CD4-positive, alpha-beta T cell (primary cell): Measurements from ENCODE around the gene RREB1. TPM values are rescaled to one million over a fixed set of nuclear protein-coding genes. Genes with fewer than 3 reads are reported as not detected.

Experiments
- ATAC-seq: fragments of 200-7000 bp; cut with Tn5 transposase; one replicate; pipeline ENCODE4 v1.10.0; 2022; ENCODE audit warnings: mild to moderate bottlenecking; ENCODE audit not compliant: poor library complexity
- CTCF ChIA-PET: fragments of 350-600 bp; sonication (Branson Sonifier 250); formaldehyde crosslinking; loops from one replicate; lab custom pipeline; 2021; ENCODE audit warnings: antibody characterized with exemption, inconsistent platforms; lab: Charles Lee
- POLR2A ChIA-PET: fragments of 350-600 bp; sonication (Branson Sonifier 250); formaldehyde crosslinking; loops from one replicate; lab custom pipeline; 2021; ENCODE audit warnings: antibody characterized with exemption, inconsistent platforms; lab: Charles Lee
- DNase-seq, 14 experiments: peaks; one replicate each; pipeline ENCODE4 v3.0.0-alpha.2; 2013 to 2020; ENCODE audit warnings: mixed read lengths in 2 of 14
- H3K27ac ChIP-seq, 2 donors: one replicate each; pipeline versions ENCODE4 v1.5.1 to v1.7.0; 2013; ENCODE audit warnings: low read length in 2 of 2, low read depth in 1 of 2, mild to moderate bottlenecking in 1 of 2
- H3K27me3 ChIP-seq, 2 experiments: 1 replicate in 1 of 2; 2 replicates in 1 of 2; pipeline versions ENCODE4 v1.6.1 to v1.7.0; 2013; ENCODE audit warnings: low read length in 2 of 2, control low read depth in 1 of 2, mild to moderate bottlenecking in 1 of 2, moderate library complexity in 1 of 2; ENCODE audit not compliant: insufficient read depth in 2 of 2, control insufficient read depth in 1 of 2
- H3K36me3 ChIP-seq: one replicate; pipeline ENCODE4 v1.6.1; 2013; ENCODE audit warnings: low read length, control low read depth; ENCODE audit not compliant: insufficient read depth
- H3K4me1 ChIP-seq: one replicate; pipeline ENCODE4 v1.6.1; 2013; ENCODE audit warnings: low read length, control low read depth; ENCODE audit not compliant: insufficient read depth
- H3K4me3 ChIP-seq: one replicate; pipeline ENCODE4 v1.5.1; 2013; ENCODE audit warnings: mild to moderate bottlenecking, low read length, moderate library complexity
- H3K9me3 ChIP-seq, 2 experiments: 1 replicate in 1 of 2; 2 replicates in 1 of 2; pipeline versions ENCODE4 v1.6.1 to v1.7.0; 2013; ENCODE audit warnings: low read length in 2 of 2, mild to moderate bottlenecking in 2 of 2, control low read depth in 1 of 2, moderate library complexity in 1 of 2; ENCODE audit not compliant: control insufficient read depth in 1 of 2, insufficient read depth in 1 of 2
- H3K27ac Mint-ChIP-seq: one replicate; pipeline ENCODE4 v1.8.0; 2020; ENCODE audit warnings: mixed read lengths
- H3K27me3 Mint-ChIP-seq: one replicate; pipeline ENCODE4 v1.8.0; 2021; ENCODE audit warnings: mixed read lengths
- H3K36me3 Mint-ChIP-seq: one replicate; pipeline ENCODE4 v1.8.0; 2021; ENCODE audit warnings: low read depth, mixed read lengths
- H3K4me1 Mint-ChIP-seq: one replicate; pipeline ENCODE4 v1.8.0; 2021; ENCODE audit warnings: low read depth, mixed read lengths
- H3K4me3 Mint-ChIP-seq: one replicate; pipeline ENCODE4 v1.8.0; 2020; ENCODE audit warnings: mild to moderate bottlenecking, mixed read lengths
- H3K9me3 Mint-ChIP-seq: one replicate; pipeline ENCODE4 v1.8.0; 2020; ENCODE audit warnings: mixed read lengths
- CTCF ChIP-seq: fragments of 200-600 bp; IDR thresholded peaks from one replicate; pipeline ENCODE4 v1.8.0; 2022; ENCODE audit warnings: antibody characterized with exemption, mild to moderate bottlenecking
- intact Hi-C, 2 experiments: fragments of 100-400 bp; cut with DNase I in 1 of 2; cut with micrococcal nuclease in 1 of 2; formaldehyde crosslinking; loops; one replicate each; pipeline versions ENCODE4 v1.15.1 to v1.9.0; 2023 to 2025; cut with DNase I, micrococcal nuclease
- total RNA-seq, 174 experiments: library from RNA in 2 of 174; stranded (reverse) in 2 of 174; gene quantifications; one replicate each; pipeline ENCODE4 v1.2.3 and lab custom pipeline; 2021 to 2026

The RREB1 gene
- total RNA-seq, 2 experiments from 2014 or later, result 56.5 to 60.0 TPM

- Mint-ChIP-seq H3K4me1 (peaks cover 93% of the 10 kb centered on the region), H3K27ac (peak overlapping the region; percentile 93), H3K9me3 (no peaks in the 10 kb centered on the region), H3K4me3 (no peak overlapping the region), H3K36me3 (no peaks in the 10 kb centered on the region), H3K27me3 (no peaks in the 10 kb centered on the region)
- ChIA-PET POLR2A (interaction anchor here (0.7 to 1.1 kb wide), 3 partner anchors 11 to 45 kb away, joined by 3 read pairs; no protein-coding TSS in a partner anchor), CTCF (interaction anchor here (1.1 kb wide), 1 partner anchor 14 kb away, joined by 3 read pairs; no protein-coding TSS in a partner anchor)
- no peaks in the 10 kb centered on the region for H3K9me3 ChIP-seq
- H3K4me3 ChIP-seq, result no peak overlapping the region
- H3K27me3 ChIP-seq, result no peaks in the 10 kb centered on the region
- intact Hi-C loops, result no loop called here
- no peaks in the 10 kb centered on the region for H3K36me3 ChIP-seq
- DNase-seq, result no peak
- no peak for TF ChIP-seq CTCF
- ATAC-seq, result no peak
- H3K4me1 ChIP-seq, result peaks cover 44% of the 10 kb centered on the region
- no peak overlapping the region for H3K27ac ChIP-seq
Measured at GRCh38 chr6:7132398-7133035, 24.8 kb downstream of the RREB1 start.

- no peaks in the 10 kb centered on the region for H3K27me3 ChIP-seq
- Mint-ChIP-seq H3K4me1 (peaks cover 91% of the 10 kb centered on the region), H3K4me3 (peak overlapping the region; percentile 35), H3K36me3 (no peaks in the 10 kb centered on the region), H3K9me3 (no peaks in the 10 kb centered on the region), H3K27ac (peak overlapping the region; percentile 93), H3K27me3 (no peaks in the 10 kb centered on the region)
- H3K4me1 ChIP-seq, result peaks cover 29% of the 10 kb centered on the region
- CTCF ChIA-PET, result interaction anchor here (0.7 to 1.9 kb wide), 8 partner anchors 9 to 458 kb away, joined by 3 to 5 read pairs (median 3); no protein-coding TSS in a partner anchor
- ATAC-seq (no peak), DNase-seq (peak in 1 of 14 experiments; percentile 30)
- H3K9me3 ChIP-seq, result no peaks in the 10 kb centered on the region
- peak overlapping the region in 1 of 2 donors; percentile 22 for H3K27ac ChIP-seq
- intact Hi-C loops, result loop anchor here in 1 of 2 experiments (5.0 kb wide), 2 partner anchors 62 to 83 kb away; no protein-coding TSS in a partner anchor
- H3K4me3 ChIP-seq, result no peak overlapping the region
- POLR2A ChIA-PET, result interaction anchor here (0.7 to 5.4 kb wide), 4 partner anchors 11 to 25 kb away, joined by 3 to 85 read pairs (median 6); partner anchors contain the start of gene RREB1
- H3K36me3 ChIP-seq, result no peaks in the 10 kb centered on the region
- no peak for TF ChIP-seq CTCF
Measured at GRCh38 chr6:7134999-7135745, 27.4 kb downstream of the RREB1 start.

- TF ChIP-seq CTCF, result no peak
- H3K36me3 ChIP-seq, result no peaks in the 10 kb centered on the region
- H3K9me3 Mint-ChIP-seq, result no peaks in the 10 kb centered on the region
- peaks cover 31% of the 10 kb centered on the region for H3K4me1 ChIP-seq
- H3K9me3 ChIP-seq, result no peaks in the 10 kb centered on the region
- DNase-seq (no peak), ATAC-seq (no peak)
- H3K27ac Mint-ChIP-seq, result peak overlapping the region; percentile 93
- H3K27ac ChIP-seq, result peak overlapping the region in 1 of 2 donors; percentile 22
- intact Hi-C loops, result loop anchor here in 1 of 2 experiments (2.0 to 5.0 kb wide), 3 partner anchors 29 to 83 kb away; partner anchors contain the start of gene RREB1
- H3K4me3 Mint-ChIP-seq, result peak overlapping the region; percentile 35
- ChIA-PET CTCF (interaction anchor here (0.7 to 1.9 kb wide), 5 partner anchors 11 to 26 kb away, joined by 3 to 5 read pairs (median 3); no protein-coding TSS in a partner anchor), POLR2A (interaction anchor here (3.0 to 5.4 kb wide), 2 partner anchors 16 to 26 kb away, joined by 10 to 85 read pairs; partner anchors contain the start of gene RREB1)
- no peaks in the 10 kb centered on the region for H3K27me3 Mint-ChIP-seq
- no peaks in the 10 kb centered on the region for H3K36me3 Mint-ChIP-seq
- no peak overlapping the region for H3K4me3 ChIP-seq
- H3K4me1 Mint-ChIP-seq, result peaks cover 93% of the 10 kb centered on the region
- no peaks in the 10 kb centered on the region for H3K27me3 ChIP-seq
Measured at GRCh38 chr6:7135755-7136154, 28.0 kb downstream of the RREB1 start.
